IMR-90 (cell line): ENCODE measurements around the gene VLDLR.
A peak's percentile ranks its signal among the peaks of the same experiment; 100 is the strongest.

Experiments used
- CEBPB ChIP-seq: IDR thresholded peaks from 2 replicates; pipeline ENCODE4 v1.6.1; 2012; ENCODE audit warnings: low read depth, low read length, improper control_type of control experiment
- MAFK ChIP-seq: IDR thresholded peaks from 2 replicates; pipeline ENCODE4 v1.6.1; 2012; ENCODE audit warnings: low read depth, low read length, improper control_type of control experiment
- MXI1 ChIP-seq: IDR thresholded peaks from 2 replicates; pipeline ENCODE4 v1.6.1; 2012; ENCODE audit warnings: low read depth, mild to moderate bottlenecking, low read length, moderate library complexity, borderline replicate concordance
- NFE2L2 ChIP-seq: fragments of 150-350 bp; IDR thresholded peaks from 2 replicates; pipeline ENCODE4 v1.6.1; 2016; ENCODE audit warnings: low read depth, mild to moderate bottlenecking, low read length
- POLR2A ChIP-seq: IDR thresholded peaks from 2 replicates; pipeline ENCODE4 v1.6.1; 2012; ENCODE audit warnings: mild to moderate bottlenecking, low read depth, low read length
- RAD21 ChIP-seq: IDR thresholded peaks from 2 replicates; pipeline ENCODE4 v1.6.1; 2012; ENCODE audit warnings: low read length, improper control_type of control experiment
- RCOR1 ChIP-seq: IDR thresholded peaks from 2 replicates; pipeline ENCODE4 v1.6.1; 2012; ENCODE audit warnings: mild to moderate bottlenecking, low read length, improper control_type of control experiment; ENCODE audit not compliant: insufficient replicate concordance
- SMC3 ChIP-seq: fragments of 150-350 bp; IDR thresholded peaks from 2 replicates; pipeline ENCODE4 v1.6.1; 2016; ENCODE audit warnings: low read depth, mild to moderate bottlenecking, antibody characterized with exemption, low read length, moderate library complexity
- TF ChIP-seq, protein P1 (sequence below): conservative IDR thresholded peaks from 2 replicates; pipeline ENCODE4 v1.5.1; 2012; ENCODE audit warnings: mild to moderate bottlenecking, low read depth, low read length, improper control_type of control experiment

DNA sequence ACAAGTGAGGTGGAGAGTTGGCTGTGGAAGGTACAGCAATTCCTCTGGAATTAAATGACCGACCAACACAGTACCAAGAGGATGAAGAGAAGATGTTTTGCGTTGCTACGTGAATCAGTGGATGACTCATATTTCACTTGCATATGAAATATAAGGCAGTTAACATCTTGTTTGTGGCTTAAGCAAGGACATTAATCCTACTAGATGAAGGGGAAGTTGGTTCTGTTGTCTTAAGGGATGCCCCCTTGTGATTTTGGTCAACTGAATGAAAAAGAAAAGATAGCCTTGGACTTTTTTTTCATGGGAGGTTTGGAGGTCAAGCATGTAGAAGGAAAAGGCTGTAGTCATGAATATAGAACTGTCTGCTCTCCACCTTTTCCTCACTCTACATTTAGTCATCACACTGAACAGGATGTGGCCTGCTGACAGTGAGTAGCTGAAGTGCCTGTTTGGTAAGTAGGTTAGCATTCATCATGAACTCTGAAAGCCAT is 33.9 kb downstream of the VLDLR start:
- TF ChIP-seq, protein P1, sequence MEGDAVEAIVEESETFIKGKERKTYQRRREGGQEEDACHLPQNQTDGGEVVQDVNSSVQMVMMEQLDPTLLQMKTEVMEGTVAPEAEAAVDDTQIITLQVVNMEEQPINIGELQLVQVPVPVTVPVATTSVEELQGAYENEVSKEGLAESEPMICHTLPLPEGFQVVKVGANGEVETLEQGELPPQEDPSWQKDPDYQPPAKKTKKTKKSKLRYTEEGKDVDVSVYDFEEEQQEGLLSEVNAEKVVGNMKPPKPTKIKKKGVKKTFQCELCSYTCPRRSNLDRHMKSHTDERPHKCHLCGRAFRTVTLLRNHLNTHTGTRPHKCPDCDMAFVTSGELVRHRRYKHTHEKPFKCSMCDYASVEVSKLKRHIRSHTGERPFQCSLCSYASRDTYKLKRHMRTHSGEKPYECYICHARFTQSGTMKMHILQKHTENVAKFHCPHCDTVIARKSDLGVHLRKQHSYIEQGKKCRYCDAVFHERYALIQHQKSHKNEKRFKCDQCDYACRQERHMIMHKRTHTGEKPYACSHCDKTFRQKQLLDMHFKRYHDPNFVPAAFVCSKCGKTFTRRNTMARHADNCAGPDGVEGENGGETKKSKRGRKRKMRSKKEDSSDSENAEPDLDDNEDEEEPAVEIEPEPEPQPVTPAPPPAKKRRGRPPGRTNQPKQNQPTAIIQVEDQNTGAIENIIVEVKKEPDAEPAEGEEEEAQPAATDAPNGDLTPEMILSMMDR: no peak
- TF ChIP-seq RAD21 (no peak; the same call in 1 of the 2 replicates), CEBPB (peak; percentile 71), MAFK (no peak), RCOR1 (no peak), SMC3 (no peak), POLR2A (no peak), NFE2L2 (no peak), MXI1 (no peak)
